HepG2 (cell line): Measurements from ENCODE around the gene FILIP1. TPM values are rescaled to one million over a fixed set of nuclear protein-coding genes. Genes with fewer than 3 reads are reported as not detected.

ENCODE experiments used
- ATAC-seq: fragments of 200-7000 bp; cut with Tn5 transposase; 3 replicates; pipeline ENCODE4 v1.9.1; 2020; ENCODE audit warnings: mild to moderate bottlenecking, moderate library complexity
- BruUV-seq: library from RNA; stranded (reverse); fragments of 400-500 nt; replicated peaks from 2 replicates; lab custom pipeline; 2021; lab: Mats Ljungman, UMichigan
- CTCF ChIA-PET: fragments of 300-600 bp; formaldehyde crosslinking; extraction: SDS; loops from one replicate; lab custom pipeline; 2021; ENCODE audit warnings: low total read pairs, inconsistent platforms, low intra/inter-chr PET ratio; lab: Yijun Ruan, JAX
- POLR2A ChIA-PET: fragments of 350-600 bp; sonication (Branson Sonifier 250); formaldehyde crosslinking; loops from one replicate; lab custom pipeline; 2020; ENCODE audit warnings: antibody characterized with exemption, inconsistent platforms; lab: Yijun Ruan, JAX
- DNase-seq: peaks from one replicate; pipeline ENCODE4 v3.0.0-alpha.2; 2015; ENCODE audit warnings: low spot score
- FAIRE-seq: peaks from 3 replicates; lab custom pipeline; 2011; peaks lifted over from hg19 to GRCh38; lab: Jason Lieb, UNC
- H2AFZ ChIP-seq: one replicate; pipeline ENCODE4 v1.6.1; 2011; ENCODE audit warnings: low read length, inconsistent platforms
- H3K27ac ChIP-seq: fragments of 300-600 bp; 3 replicates; pipeline ENCODE4 v1.8.0; 2011; ENCODE audit warnings: mixed run types, mild to moderate bottlenecking, mixed read lengths, low read length, inconsistent platforms; ENCODE audit not compliant: insufficient read depth; ENCODE audit errors: extremely low read length
- H3K27me3 ChIP-seq, 2 experiments: fragments of 200-600 bp in 1 of 2; 2 replicates in 1 of 2; 3 replicates in 1 of 2; pipeline versions ENCODE4 v1.6.0 to v1.8.0; 2011; ENCODE audit warnings: low read length in 2 of 2, mild to moderate bottlenecking in 2 of 2, moderate library complexity in 2 of 2, inconsistent platforms in 1 of 2; ENCODE audit not compliant: insufficient read depth in 2 of 2, control insufficient read depth in 1 of 2
- H3K36me3 ChIP-seq, 2 experiments: fragments of 200-600 bp in 1 of 2; replicated peaks in 1 of 2; 2 replicates in 1 of 2; 3 replicates in 1 of 2; pipeline versions ENCODE4 v1.5.1 to v1.8.0; 2011; ENCODE audit warnings: low read length in 2 of 2, inconsistent platforms in 1 of 2; ENCODE audit not compliant: insufficient read depth in 2 of 2, control insufficient read depth in 1 of 2
- H3K4me1 ChIP-seq: 2 replicates; pipeline ENCODE4 v1.5.1; 2012; ENCODE audit warnings: low read length, inconsistent platforms; ENCODE audit not compliant: insufficient read depth
- H3K4me2 ChIP-seq: 2 replicates; pipeline ENCODE4 v1.6.0; 2011; ENCODE audit warnings: low read depth, low read length, inconsistent platforms
- H3K4me3 ChIP-seq, 3 experiments: fragments of 200-600 bp in 1 of 3; sonication (generic), shearing (Covaris generic) in 1 of 3; replicated peaks in 1 of 3; 2 replicates each; pipeline ENCODE4 v1.5.1; 2011 to 2016; ENCODE audit warnings: low read length in 3 of 3, inconsistent platforms in 2 of 3, low read depth in 2 of 3, mild to moderate bottlenecking in 2 of 3, control low read depth in 1 of 3, mixed read lengths in 1 of 3; ENCODE audit not compliant: insufficient read depth in 1 of 3
- H3K79me2 ChIP-seq: one replicate; pipeline ENCODE4 v1.6.1; 2011; ENCODE audit warnings: low read length, inconsistent platforms; ENCODE audit not compliant: insufficient read depth
- H3K9ac ChIP-seq: 2 replicates; pipeline ENCODE4 v1.6.0; 2011; ENCODE audit warnings: mild to moderate bottlenecking, low read depth, low read length, inconsistent platforms; ENCODE audit not compliant: insufficient read depth
- H3K9me3 ChIP-seq: 2 replicates; pipeline ENCODE4 v1.5.1; 2012; ENCODE audit warnings: mild to moderate bottlenecking, low read length
- H4K20me1 ChIP-seq: 2 replicates; pipeline ENCODE4 v1.6.0; 2011; ENCODE audit warnings: inconsistent platforms, mild to moderate bottlenecking, low read length, moderate library complexity; ENCODE audit not compliant: insufficient read depth
- CCAR2 ChIP-seq: fragments of 200-400 bp; formaldehyde crosslinking; optimal IDR thresholded peaks from 2 replicates; pipeline ENCODE3; 2018; ENCODE audit warnings: low read depth, mild to moderate bottlenecking, low read length, moderate library complexity
- FOXP1 ChIP-seq, 2 experiments: fragments of 450-650 bp in 1 of 2; IDR thresholded peaks; 2 replicates each; pipeline ENCODE4 v1.6.1; 2017 to 2018; ENCODE audit warnings: antibody characterized with exemption in 1 of 2
- IKZF1 ChIP-seq: fragments of 450-650 bp; IDR thresholded peaks from 2 replicates; pipeline ENCODE4 v1.7.1; 2016
- NFRKB ChIP-seq: fragments of 450-650 bp; IDR thresholded peaks from 2 replicates; pipeline ENCODE4 v1.6.1; 2017
- SIN3A ChIP-seq: IDR thresholded peaks from 2 replicates; pipeline ENCODE4 v1.6.1; 2011; ENCODE audit warnings: low read depth, mild to moderate bottlenecking, control low read depth, low read length, borderline replicate concordance
- ZEB1 ChIP-seq: IDR thresholded peaks from 2 replicates; pipeline ENCODE4 v1.6.1; 2012; ENCODE audit warnings: mild to moderate bottlenecking, low read depth, inconsistent platforms; ENCODE audit not compliant: insufficient replicate concordance
- ZNF121 ChIP-seq: sonication (generic); formaldehyde crosslinking; IDR thresholded peaks from 2 replicates; pipeline ENCODE4 v1.5.0; 2020; ENCODE audit warnings: mild to moderate bottlenecking, missing genetic modification reagents
- ZNF335 ChIP-seq: sonication (generic); formaldehyde crosslinking; IDR thresholded peaks from 2 replicates; pipeline ENCODE4 v1.4.0; 2020; ENCODE audit warnings: missing genetic modification reagents
- ZNF451 ChIP-seq: sonication (generic); formaldehyde crosslinking; IDR thresholded peaks from 2 replicates; pipeline ENCODE4 v1.5.0; 2020; ENCODE audit warnings: mild to moderate bottlenecking, missing genetic modification reagents
- ZSCAN21 ChIP-seq: sonication (generic); formaldehyde crosslinking; IDR thresholded peaks from 2 replicates; pipeline ENCODE4 v1.8.0; 2022; ENCODE audit warnings: mild to moderate bottlenecking, missing genetic modification reagents, moderate library complexity, borderline replicate concordance
- ZSCAN31 ChIP-seq: sonication (generic); formaldehyde crosslinking; IDR thresholded peaks from 2 replicates; pipeline ENCODE4 v1.5.0; 2020; ENCODE audit warnings: low read depth, mild to moderate bottlenecking, missing genetic modification reagents
- WGBS: methylation state at CpG from one replicate; pipeline ENCODE4 v1.1.6; 2017; ENCODE audit warnings: low lambda C conversion rate; 5-methylcytosine and 5-hydroxymethylcytosine counted together
- in situ Hi-C: cut with HindIII; loops from 2 replicates; pipeline ENCODE4 v1.10.0; 2017; ENCODE audit warnings: low pct_unique_long_range_greater_than_20kb; ENCODE audit not compliant: extremely low pct_ligation_motif_present
- intact Hi-C: fragments of 100-400 bp; cut with micrococcal nuclease; formaldehyde crosslinking; loops from one replicate; pipeline ENCODE4 v1.10.0; 2022; ENCODE audit not compliant: unreplicated experiment
- polyA plus RNA-seq, 8 experiments: library from polyadenylated mRNA; depleted of rRNA in 3 of 8; stranded (reverse) in 7 of 8; unstranded in 1 of 8; fragments of >200 nt; fragmentation: Illumina TruSeq in 4 of 8; extraction: Trizol in 4 of 8; gene quantifications; 2 replicates each; pipeline versions ENCODE4 v1.2.1 to v1.2.3, GENCODE V29; 2011 to 2016; ENCODE audit warnings: low read depth in 4 of 8, missing spikeins in 1 of 8, mixed read lengths in 1 of 8; ENCODE audit not compliant: insufficient read depth in 1 of 8
- total RNA-seq, 5 experiments: library from RNA; depleted of rRNA; stranded (reverse); fragments of >200 nt; fragmentation: Illumina TruSeq; extraction: Trizol; gene quantifications; 2 replicates each; pipeline ENCODE4 v1.2.3, GENCODE V29; 2016; ENCODE audit warnings: low read depth in 1 of 5
- TF ChIP-seq, protein P1 (sequence below): sonication (generic); formaldehyde crosslinking; IDR thresholded peaks from 2 replicates; pipeline ENCODE4 v1.5.0; 2020; ENCODE audit warnings: missing genetic modification reagents
- TF ChIP-seq, protein P2 (sequence below): sonication (generic); formaldehyde crosslinking; IDR thresholded peaks from 2 replicates; pipeline ENCODE4 v1.4.0; 2020; ENCODE audit warnings: missing genetic modification reagents

FILIP1 gene
- total and polyA plus RNA-seq, 2 of the 13 experiments (the other 11 are each of a cell fraction or from before 2014, with no cell fraction given): not detected

DNA sequence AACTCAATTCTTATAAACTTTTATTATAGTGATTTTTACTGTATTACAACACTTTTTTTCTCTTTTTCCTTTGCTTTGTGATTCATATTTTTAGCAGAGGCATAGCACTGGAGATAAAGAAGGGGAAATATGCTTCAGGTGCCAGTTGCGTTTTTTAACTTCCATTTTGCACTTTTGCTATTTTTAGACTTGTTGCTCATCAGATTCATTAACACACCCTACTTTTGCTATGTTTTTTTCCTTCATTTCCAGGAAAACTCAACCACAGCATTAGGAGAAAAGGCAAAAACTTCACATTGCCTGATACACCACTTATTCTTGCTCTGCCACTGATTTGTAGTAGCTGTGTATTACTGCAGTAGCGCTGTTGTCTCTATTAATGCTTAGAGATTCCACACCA lies 201.0 kb downstream of the FILIP1 start:
- H3K36me3 ChIP-seq: no peaks in the 10 kb centered on the region
- ATAC-seq (no peak), DNase-seq (no peak), FAIRE-seq (no peak)
- no peaks in the 10 kb centered on the region for H4K20me1 ChIP-seq
- in situ Hi-C loops: no loop called here
- H3K4me3 ChIP-seq: no peak overlapping the region
- H3K27me3 ChIP-seq: no peaks in the 10 kb centered on the region
- no peak overlapping the region for H2AFZ ChIP-seq
- no peak overlapping the region for H3K27ac ChIP-seq
- no peaks in the 10 kb centered on the region for H3K9me3 ChIP-seq
- no peak for TF ChIP-seq ZNF335
- no peak for TF ChIP-seq ZSCAN31 (CRISPR knock-in tag)
- no peak for TF ChIP-seq FOXP1 (IDR thresholded peaks at IDR 0.05)
- no peak for TF ChIP-seq FOXP1 (CRISPR knock-in tag; IDR thresholded peaks at IDR 0.05)
- no peak for TF ChIP-seq ZEB1
- no peak for TF ChIP-seq SIN3A
- no peak for TF ChIP-seq CCAR2
- TF ChIP-seq, protein P1, sequence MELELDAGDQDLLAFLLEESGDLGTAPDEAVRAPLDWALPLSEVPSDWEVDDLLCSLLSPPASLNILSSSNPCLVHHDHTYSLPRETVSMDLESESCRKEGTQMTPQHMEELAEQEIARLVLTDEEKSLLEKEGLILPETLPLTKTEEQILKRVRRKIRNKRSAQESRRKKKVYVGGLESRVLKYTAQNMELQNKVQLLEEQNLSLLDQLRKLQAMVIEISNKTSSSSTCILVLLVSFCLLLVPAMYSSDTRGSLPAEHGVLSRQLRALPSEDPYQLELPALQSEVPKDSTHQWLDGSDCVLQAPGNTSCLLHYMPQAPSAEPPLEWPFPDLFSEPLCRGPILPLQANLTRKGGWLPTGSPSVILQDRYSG (CRISPR knock-in tag): no peak
- TF ChIP-seq, protein P2, sequence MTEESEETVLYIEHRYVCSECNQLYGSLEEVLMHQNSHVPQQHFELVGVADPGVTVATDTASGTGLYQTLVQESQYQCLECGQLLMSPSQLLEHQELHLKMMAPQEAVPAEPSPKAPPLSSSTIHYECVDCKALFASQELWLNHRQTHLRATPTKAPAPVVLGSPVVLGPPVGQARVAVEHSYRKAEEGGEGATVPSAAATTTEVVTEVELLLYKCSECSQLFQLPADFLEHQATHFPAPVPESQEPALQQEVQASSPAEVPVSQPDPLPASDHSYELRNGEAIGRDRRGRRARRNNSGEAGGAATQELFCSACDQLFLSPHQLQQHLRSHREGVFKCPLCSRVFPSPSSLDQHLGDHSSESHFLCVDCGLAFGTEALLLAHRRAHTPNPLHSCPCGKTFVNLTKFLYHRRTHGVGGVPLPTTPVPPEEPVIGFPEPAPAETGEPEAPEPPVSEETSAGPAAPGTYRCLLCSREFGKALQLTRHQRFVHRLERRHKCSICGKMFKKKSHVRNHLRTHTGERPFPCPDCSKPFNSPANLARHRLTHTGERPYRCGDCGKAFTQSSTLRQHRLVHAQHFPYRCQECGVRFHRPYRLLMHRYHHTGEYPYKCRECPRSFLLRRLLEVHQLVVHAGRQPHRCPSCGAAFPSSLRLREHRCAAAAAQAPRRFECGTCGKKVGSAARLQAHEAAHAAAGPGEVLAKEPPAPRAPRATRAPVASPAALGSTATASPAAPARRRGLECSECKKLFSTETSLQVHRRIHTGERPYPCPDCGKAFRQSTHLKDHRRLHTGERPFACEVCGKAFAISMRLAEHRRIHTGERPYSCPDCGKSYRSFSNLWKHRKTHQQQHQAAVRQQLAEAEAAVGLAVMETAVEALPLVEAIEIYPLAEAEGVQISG: no peak
- no peak for TF ChIP-seq NFRKB
- TF ChIP-seq ZSCAN21: no peak
- no peak for TF ChIP-seq ZNF121 (CRISPR knock-in tag)
- TF ChIP-seq IKZF1: no peak
- TF ChIP-seq ZNF451 (CRISPR knock-in tag): no peak
- CTCF ChIA-PET: no interaction called here
- no peak overlapping the region for H3K4me2 ChIP-seq
- POLR2A ChIA-PET: no interaction called here
- intact Hi-C loops: no loop called here
- H3K79me2 ChIP-seq: no peaks in the 10 kb centered on the region
- no peak overlapping the region for H3K9ac ChIP-seq
- BruUV-seq: no TSS peak
- WGBS: 98% methylated on average over 2 of the region's 2 CpGs
- peaks cover 3% of the 10 kb centered on the region; the same call in 1 of the 2 replicates for H3K4me1 ChIP-seq
